Ishikawa (cell line): ENCODE measurements around the gene NDUFA13.

Experiments used
- CEBPB ChIP-seq: IDR thresholded peaks from 2 replicates; pipeline ENCODE4 v1.6.1; 2012
- EGR1 ChIP-seq: IDR thresholded peaks from 2 replicates; pipeline ENCODE4 v1.6.1; 2012
- EP300 ChIP-seq: IDR thresholded peaks from 2 replicates; pipeline ENCODE4 v1.6.1; 2012; ENCODE audit warnings: borderline replicate concordance
- FOXM1 ChIP-seq: IDR thresholded peaks from 2 replicates; pipeline ENCODE4 v1.6.1; 2012; ENCODE audit warnings: low read depth, borderline replicate concordance
- RAD21 ChIP-seq: IDR thresholded peaks from 2 replicates; pipeline ENCODE4 v1.6.1; 2012; ENCODE audit warnings: low read depth
- TAF1 ChIP-seq: IDR thresholded peaks from 2 replicates; pipeline ENCODE4 v1.6.1; 2012; ENCODE audit warnings: low read depth, mild to moderate bottlenecking
- TCF12 ChIP-seq: IDR thresholded peaks from 2 replicates; pipeline ENCODE4 v1.6.1; 2012; ENCODE audit warnings: low read depth
- TF ChIP-seq, protein P1 (sequence below): IDR thresholded peaks from 2 replicates; pipeline ENCODE4 v1.6.1; 2012; ENCODE audit warnings: low read depth, mild to moderate bottlenecking
- TF ChIP-seq, protein P2 (sequence below): IDR thresholded peaks from 2 replicates; pipeline ENCODE4 v1.6.1; 2012

GRCh38 chr19:19506592-19506991 lies 9.4 kb upstream of the NDUFA13 start:
- TF ChIP-seq TAF1 (no peak), FOXM1 (no peak), CEBPB (no peak), EGR1 (no peak), EP300 (no peak), TCF12 (no peak), RAD21 (no peak)
- TF ChIP-seq, protein P1, sequence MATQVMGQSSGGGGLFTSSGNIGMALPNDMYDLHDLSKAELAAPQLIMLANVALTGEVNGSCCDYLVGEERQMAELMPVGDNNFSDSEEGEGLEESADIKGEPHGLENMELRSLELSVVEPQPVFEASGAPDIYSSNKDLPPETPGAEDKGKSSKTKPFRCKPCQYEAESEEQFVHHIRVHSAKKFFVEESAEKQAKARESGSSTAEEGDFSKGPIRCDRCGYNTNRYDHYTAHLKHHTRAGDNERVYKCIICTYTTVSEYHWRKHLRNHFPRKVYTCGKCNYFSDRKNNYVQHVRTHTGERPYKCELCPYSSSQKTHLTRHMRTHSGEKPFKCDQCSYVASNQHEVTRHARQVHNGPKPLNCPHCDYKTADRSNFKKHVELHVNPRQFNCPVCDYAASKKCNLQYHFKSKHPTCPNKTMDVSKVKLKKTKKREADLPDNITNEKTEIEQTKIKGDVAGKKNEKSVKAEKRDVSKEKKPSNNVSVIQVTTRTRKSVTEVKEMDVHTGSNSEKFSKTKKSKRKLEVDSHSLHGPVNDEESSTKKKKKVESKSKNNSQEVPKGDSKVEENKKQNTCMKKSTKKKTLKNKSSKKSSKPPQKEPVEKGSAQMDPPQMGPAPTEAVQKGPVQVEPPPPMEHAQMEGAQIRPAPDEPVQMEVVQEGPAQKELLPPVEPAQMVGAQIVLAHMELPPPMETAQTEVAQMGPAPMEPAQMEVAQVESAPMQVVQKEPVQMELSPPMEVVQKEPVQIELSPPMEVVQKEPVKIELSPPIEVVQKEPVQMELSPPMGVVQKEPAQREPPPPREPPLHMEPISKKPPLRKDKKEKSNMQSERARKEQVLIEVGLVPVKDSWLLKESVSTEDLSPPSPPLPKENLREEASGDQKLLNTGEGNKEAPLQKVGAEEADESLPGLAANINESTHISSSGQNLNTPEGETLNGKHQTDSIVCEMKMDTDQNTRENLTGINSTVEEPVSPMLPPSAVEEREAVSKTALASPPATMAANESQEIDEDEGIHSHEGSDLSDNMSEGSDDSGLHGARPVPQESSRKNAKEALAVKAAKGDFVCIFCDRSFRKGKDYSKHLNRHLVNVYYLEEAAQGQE: no peak
- TF ChIP-seq, protein P2, sequence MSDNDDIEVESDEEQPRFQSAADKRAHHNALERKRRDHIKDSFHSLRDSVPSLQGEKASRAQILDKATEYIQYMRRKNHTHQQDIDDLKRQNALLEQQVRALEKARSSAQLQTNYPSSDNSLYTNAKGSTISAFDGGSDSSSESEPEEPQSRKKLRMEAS: no peak
